ENCODE results near the gene HCFC1.

The HCFC1 gene

GRCh38 chrX:153967536-153968224, 3.9 kb downstream of the HCFC1 start:
- Histone ChIP-seq H4K20me1 (ENCODE audit: insufficient read depth, low read length) (peaks cover 72% of the 10 kb centered on the region), H3K79me2 (ENCODE audit: insufficient read depth, low read length) (peaks cover 87% of the 10 kb centered on the region), H3K27me3 (ENCODE audit: insufficient read depth, low read length, poor library complexity) (no peaks in the 10 kb centered on the region), H3K9ac (ENCODE audit: low read depth, low read length) (peak overlapping the region; percentile 99), H3K4me2 (ENCODE audit: insufficient read depth, low read length) (peak overlapping the region; percentile 67), H3K36me3 (ENCODE audit: insufficient read depth, low read length) (peaks cover 70% of the 10 kb centered on the region), H3K27ac (ENCODE audit: low read length) (peak overlapping the region; percentile 96), H3K4me1 (ENCODE audit: insufficient read depth, low read length) (peaks cover 33% of the 10 kb centered on the region), H3K9me3 (ENCODE audit: insufficient read depth, low read length, severe bottlenecking) (no peaks in the 10 kb centered on the region), H3K4me3 (ENCODE audit: low read depth in 1 of 2, low read length in 2 of 2) (peak overlapping the region in 1 of 2 experiments; percentile 90; a peak in 3 of 4 replicates), H2AFZ (ENCODE audit: low read depth, low read length) (no peak overlapping the region)
- ATAC-seq (ENCODE audit: insufficient read depth, low read depth) (no peak), DNase-seq (no peak)
- TF ChIP-seq CTCF (IDR thresholded peaks at IDR 0.05; ENCODE audit: borderline replicate concordance, extremely low read depth, low read length, poor library complexity, severe bottlenecking), result no peak

DNA sequence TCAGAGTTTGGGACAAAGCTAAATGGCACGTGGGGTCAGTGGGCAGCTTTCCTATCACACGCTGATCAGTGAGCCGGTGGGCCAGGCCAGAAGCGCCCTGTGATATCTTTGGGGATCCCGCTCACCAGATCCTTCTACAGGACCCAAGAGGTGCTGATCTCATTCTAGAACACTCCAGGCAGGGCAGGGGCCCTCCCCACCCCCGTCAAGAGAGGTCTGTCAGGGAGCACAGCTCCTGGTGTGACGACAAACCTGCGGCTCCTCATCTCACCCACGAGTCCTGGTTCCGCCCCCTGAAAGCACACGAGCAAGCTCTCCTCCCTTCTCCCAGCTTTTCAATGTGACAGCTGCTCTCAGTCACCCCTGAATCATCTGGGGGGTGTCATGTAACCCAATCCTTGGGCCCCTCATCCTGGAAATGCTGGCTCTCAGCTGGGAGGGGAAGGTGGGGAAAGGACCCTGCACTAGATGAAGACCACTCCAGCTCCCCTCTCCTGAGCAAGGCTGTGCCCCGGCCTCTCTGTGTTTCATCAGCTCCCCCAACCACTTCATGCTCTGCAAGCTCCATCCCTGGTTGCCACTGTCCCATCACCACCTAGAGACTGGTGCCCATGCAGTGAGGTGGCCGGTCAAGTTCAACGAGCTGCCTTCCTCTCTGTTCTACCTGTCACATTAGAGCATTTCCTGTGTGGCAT, 4.6 kb downstream of the HCFC1 start:
- ATAC-seq (ENCODE audit: insufficient read depth, low read depth) (no peak), DNase-seq (no peak)
- H3K9me3 ChIP-seq (ENCODE audit: insufficient read depth, low read length, severe bottlenecking), result no peaks in the 10 kb centered on the region
- peak overlapping the region; percentile 99; the same call in 1 of the 2 replicates for H3K9ac ChIP-seq (ENCODE audit: low read depth, low read length)
- H3K4me1 ChIP-seq (ENCODE audit: insufficient read depth, low read length), result peaks cover 33% of the 10 kb centered on the region
- TF ChIP-seq CTCF (IDR thresholded peaks at IDR 0.05; ENCODE audit: borderline replicate concordance, extremely low read depth, low read length, poor library complexity, severe bottlenecking) (no peak), EZH2 (IDR thresholded peaks at IDR 0.05; ENCODE audit: borderline replicate concordance, low read depth, low read length, severe bottlenecking) (no peak)
- peaks cover 79% of the 10 kb centered on the region for H4K20me1 ChIP-seq (ENCODE audit: insufficient read depth, low read length)
- H3K79me2 ChIP-seq (ENCODE audit: insufficient read depth, low read length), result peaks cover 94% of the 10 kb centered on the region
- peak overlapping the region in 1 of 2 experiments; percentile 90; a peak in 2 of 4 replicates for H3K4me3 ChIP-seq (ENCODE audit: low read depth in 1 of 2, low read length in 2 of 2)
- H3K27me3 ChIP-seq (ENCODE audit: insufficient read depth, low read length, poor library complexity), result no peaks in the 10 kb centered on the region
- H3K27ac ChIP-seq (ENCODE audit: low read length), result peak overlapping the region; percentile 96
- H3K4me2 ChIP-seq (ENCODE audit: insufficient read depth, low read length), result peak overlapping the region; percentile 67
- H3K36me3 ChIP-seq (ENCODE audit: insufficient read depth, low read length), result peaks cover 77% of the 10 kb centered on the region
- H2AFZ ChIP-seq (ENCODE audit: low read depth, low read length), result no peak overlapping the region

DNA sequence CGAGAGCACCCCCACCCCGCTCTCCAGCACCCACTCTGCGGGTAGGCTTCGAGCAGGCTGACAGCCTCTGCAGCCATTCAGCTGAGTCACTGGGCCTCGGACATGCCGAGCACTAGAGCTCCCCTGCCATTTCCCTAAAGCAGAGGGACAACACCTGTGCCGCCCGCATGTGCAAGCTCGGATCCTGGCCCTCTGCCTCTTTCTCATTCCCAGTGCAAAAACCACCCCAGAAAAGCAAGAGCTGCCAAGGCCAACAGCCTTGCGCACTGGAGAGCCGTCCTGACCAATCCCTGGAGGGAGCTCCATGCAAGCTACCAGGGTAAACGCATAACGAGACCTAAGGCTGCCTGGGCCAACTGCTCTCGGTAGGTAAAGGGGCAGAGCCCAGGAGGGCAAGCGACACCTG, 5.3 kb downstream of the HCFC1 start:
- Histone ChIP-seq H3K4me1 (ENCODE audit: insufficient read depth, low read length) (peaks cover 33% of the 10 kb centered on the region), H3K4me2 (ENCODE audit: insufficient read depth, low read length) (peak overlapping the region; percentile 67), H3K27ac (ENCODE audit: low read length) (peak overlapping the region; percentile 96; the same call in 1 of the 2 replicates), H3K9me3 (ENCODE audit: insufficient read depth, low read length, severe bottlenecking) (no peaks in the 10 kb centered on the region), H2AFZ (ENCODE audit: low read depth, low read length) (no peak overlapping the region), H3K79me2 (ENCODE audit: insufficient read depth, low read length) (peaks cover 98% of the 10 kb centered on the region), H3K9ac (ENCODE audit: low read depth, low read length) (0 out of 2 replicates have a peak overlapping the region, but pooled peaks have one; percentile 99), H3K27me3 (ENCODE audit: insufficient read depth, low read length, poor library complexity) (no peaks in the 10 kb centered on the region), H3K4me3 (ENCODE audit: low read depth in 1 of 2, low read length in 2 of 2) (peak overlapping the region in 1 of 2 experiments; percentile 90; a peak in 1 of 4 replicates), H3K36me3 (ENCODE audit: insufficient read depth, low read length) (peaks cover 84% of the 10 kb centered on the region), H4K20me1 (ENCODE audit: insufficient read depth, low read length) (peaks cover 86% of the 10 kb centered on the region)
- ATAC-seq (ENCODE audit: insufficient read depth, low read depth), result no peak
- no peak for DNase-seq
- TF ChIP-seq CTCF (IDR thresholded peaks at IDR 0.05; ENCODE audit: borderline replicate concordance, extremely low read depth, low read length, poor library complexity, severe bottlenecking), result no peak
- no peak for TF ChIP-seq EZH2 (IDR thresholded peaks at IDR 0.05; ENCODE audit: borderline replicate concordance, low read depth, low read length, severe bottlenecking)
